ENCODE results near the gene AKAP13.

AKAP13 gene

DNA sequence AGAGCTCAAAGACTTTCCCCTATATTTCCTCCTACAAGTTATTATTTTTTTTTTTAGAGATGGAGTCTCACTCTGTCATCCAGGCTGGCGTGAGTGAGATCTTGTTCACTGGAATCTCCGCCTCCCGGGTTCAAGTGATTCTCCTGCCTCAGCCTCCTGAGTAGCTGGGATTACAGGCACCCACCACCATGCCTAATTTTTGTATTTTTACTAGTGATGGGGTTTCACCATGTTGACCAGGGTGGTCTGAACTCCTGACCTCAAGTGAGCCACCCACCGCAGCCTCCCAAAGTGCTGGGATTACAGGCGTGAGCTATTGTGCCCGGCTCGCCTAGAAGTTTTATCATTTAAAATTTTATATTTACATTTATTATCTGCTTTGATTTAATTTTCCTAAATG, 5.9 kb downstream of the AKAP13 start:
- TF ChIP-seq, protein P1, sequence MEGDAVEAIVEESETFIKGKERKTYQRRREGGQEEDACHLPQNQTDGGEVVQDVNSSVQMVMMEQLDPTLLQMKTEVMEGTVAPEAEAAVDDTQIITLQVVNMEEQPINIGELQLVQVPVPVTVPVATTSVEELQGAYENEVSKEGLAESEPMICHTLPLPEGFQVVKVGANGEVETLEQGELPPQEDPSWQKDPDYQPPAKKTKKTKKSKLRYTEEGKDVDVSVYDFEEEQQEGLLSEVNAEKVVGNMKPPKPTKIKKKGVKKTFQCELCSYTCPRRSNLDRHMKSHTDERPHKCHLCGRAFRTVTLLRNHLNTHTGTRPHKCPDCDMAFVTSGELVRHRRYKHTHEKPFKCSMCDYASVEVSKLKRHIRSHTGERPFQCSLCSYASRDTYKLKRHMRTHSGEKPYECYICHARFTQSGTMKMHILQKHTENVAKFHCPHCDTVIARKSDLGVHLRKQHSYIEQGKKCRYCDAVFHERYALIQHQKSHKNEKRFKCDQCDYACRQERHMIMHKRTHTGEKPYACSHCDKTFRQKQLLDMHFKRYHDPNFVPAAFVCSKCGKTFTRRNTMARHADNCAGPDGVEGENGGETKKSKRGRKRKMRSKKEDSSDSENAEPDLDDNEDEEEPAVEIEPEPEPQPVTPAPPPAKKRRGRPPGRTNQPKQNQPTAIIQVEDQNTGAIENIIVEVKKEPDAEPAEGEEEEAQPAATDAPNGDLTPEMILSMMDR (IDR thresholded peaks at IDR 0.05; ENCODE audit: control insufficient read depth, insufficient read depth, low read depth, low read length, missing control alignments), result no peak
- H3K4me3 ChIP-seq (ENCODE audit: control insufficient read depth, low read depth, low read length), result no peak overlapping the region

DNA sequence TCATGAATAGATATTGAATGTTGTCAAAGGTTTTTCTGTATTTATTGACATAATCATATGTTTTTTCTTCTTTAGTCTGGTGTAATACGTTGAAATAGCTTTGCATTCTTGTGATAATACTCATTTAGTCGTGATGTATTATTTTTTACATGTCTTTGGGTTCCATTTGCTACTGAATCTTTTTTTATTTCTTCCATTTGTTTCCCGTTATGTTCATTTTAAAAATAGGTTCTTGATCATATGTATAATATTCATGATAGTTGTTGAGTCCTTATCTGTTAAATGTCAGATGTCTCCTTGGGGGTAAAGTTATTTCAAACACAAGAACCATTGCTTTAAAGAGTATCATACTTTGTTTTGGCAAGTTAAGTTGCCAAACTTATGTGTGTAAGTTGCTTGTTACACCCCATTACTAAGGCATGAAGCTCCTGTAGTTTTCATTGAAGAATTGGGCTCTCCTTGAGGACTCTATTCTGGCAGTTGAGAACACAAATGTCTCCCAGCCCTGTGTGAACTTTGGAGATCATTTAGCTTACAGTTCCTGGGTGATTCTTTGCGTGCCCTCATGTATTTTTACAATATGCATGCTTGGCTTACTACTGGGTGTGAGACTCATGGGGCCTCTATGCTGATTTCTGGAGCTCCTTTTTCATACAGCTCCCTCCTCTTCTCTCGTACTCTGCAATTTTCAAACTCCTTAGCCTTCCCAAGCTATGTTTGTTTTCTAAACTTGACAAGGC, 8.3 kb downstream of the AKAP13 start:
- no peak overlapping the region for H3K4me3 ChIP-seq (ENCODE audit: control insufficient read depth, low read depth, low read length)
- DNase-seq (ENCODE audit: low read depth), result no peak

More for the DNA sequence above, 5.9 kb downstream of the AKAP13 start:
- no peak for DNase-seq (ENCODE audit: low read depth)

DNA sequence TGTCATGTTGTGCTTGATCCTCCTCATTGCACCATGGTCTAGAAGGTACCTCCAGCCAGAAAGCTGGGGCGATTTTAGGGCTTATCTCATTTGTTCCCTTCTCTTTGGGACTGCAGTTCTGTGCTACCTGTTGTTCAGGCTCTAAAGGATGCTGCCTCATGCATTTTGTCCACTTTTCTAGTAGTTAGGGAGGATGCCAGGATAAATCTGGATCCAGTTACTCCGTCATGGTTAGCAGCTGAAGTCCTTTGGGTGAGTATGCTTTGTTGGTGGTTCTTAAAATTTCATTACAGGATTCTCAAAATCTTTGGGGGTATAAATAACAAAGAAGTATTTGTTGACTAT, 8.9 kb downstream of the AKAP13 start:
- TF ChIP-seq, protein P1 (IDR thresholded peaks at IDR 0.05; ENCODE audit: control insufficient read depth, insufficient read depth, low read depth, low read length, missing control alignments), result no peak
- H3K4me3 ChIP-seq (ENCODE audit: control insufficient read depth, low read depth, low read length), result no peak overlapping the region
- DNase-seq (ENCODE audit: low read depth), result no peak

More for the DNA sequence above, 8.3 kb downstream of the AKAP13 start:
- TF ChIP-seq, protein P1 (IDR thresholded peaks at IDR 0.05; ENCODE audit: control insufficient read depth, insufficient read depth, low read depth, low read length, missing control alignments), result no peak

DNA sequence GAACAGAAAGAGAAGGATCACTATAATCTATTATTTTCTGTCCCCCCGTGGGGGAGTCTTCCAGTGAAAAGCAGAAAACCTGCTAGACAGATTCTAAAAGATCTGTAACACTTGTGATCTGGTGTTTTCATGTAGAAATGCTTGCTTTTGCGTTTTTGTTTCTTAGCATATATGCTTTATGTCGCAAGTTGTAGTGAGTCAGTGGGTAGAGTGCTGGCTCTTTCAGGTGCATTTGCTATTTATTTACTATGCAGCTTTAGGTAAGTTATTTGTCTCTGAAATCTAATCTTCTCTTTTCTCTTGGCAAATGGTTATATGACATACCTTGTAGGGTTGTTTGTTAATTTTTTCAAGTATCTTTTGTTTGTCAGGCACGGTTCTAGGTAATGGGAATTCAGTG, 9.4 kb downstream of the AKAP13 start:
- H3K4me3 ChIP-seq (ENCODE audit: control insufficient read depth, low read depth, low read length), result no peak overlapping the region
- TF ChIP-seq, protein P1 (IDR thresholded peaks at IDR 0.05; ENCODE audit: control insufficient read depth, insufficient read depth, low read depth, low read length, missing control alignments), result no peak
- DNase-seq (ENCODE audit: low read depth), result no peak

DNA sequence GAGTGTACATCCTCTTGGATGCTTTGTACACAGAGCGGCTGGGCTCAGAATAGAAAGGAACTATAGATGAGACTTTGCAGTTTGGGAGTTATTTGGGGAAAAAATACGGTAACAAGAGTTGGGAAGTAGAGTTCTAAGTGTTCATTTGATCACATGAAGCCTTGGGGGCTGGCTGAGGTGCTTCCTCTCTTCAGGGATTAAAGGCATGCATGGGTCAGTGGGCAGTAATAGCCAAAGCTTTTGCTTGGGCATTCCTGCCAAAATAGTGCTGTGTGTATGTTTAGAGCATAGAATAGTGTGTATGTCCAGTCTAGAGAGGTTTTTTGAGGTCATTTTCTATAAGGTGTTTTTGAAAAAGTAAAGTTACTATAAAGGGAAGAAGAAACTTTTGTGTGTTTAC, 12.8 kb downstream of the AKAP13 start:
- TF ChIP-seq, protein P1 (IDR thresholded peaks at IDR 0.05; ENCODE audit: control insufficient read depth, insufficient read depth, low read depth, low read length, missing control alignments), result no peak
- DNase-seq (ENCODE audit: low read depth), result no peak
- no peak overlapping the region for H3K4me3 ChIP-seq (ENCODE audit: control insufficient read depth, low read depth, low read length)

DNA sequence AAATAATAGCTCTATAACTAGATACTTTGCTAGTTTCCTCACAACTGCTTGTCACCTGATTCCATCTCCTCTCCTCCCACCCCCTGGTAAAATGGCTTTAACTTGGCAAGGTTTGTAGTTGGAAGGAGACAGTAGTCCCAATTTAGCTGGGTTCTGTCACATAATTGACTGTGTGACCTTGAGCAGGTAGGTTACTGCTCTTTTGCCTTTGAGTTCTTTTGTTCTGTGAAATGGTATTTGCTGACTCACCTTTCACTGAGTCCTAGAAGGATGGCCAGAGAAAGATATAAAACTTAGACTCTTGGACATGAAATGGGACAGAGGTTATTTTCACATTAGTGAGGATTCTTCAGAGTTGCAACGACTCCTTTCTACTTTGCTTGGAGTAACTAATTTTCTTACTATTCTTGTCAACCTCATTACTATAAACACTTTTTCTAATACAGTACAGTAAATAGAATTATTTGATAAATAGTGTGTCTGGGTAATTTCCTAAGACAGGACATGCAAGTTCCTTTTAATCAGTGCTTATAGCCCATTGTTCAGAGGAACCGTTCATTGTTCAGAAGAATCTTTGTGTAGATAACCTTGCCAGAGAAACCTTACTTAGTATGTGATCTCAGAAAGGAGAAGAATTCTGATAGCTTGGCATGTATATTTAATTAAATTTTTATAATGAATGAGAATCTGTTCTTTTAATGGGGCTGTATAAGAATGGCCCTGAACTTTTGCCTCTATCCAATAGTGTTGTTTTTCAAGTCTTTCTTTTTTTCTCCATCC, 14.3 kb downstream of the AKAP13 start:
- TF ChIP-seq, protein P1 (IDR thresholded peaks at IDR 0.05; ENCODE audit: control insufficient read depth, insufficient read depth, low read depth, low read length, missing control alignments), result no peak
- DNase-seq (ENCODE audit: low read depth), result no peak
- H3K4me3 ChIP-seq (ENCODE audit: control insufficient read depth, low read depth, low read length), result no peak overlapping the region
